ENCODE measurements around the gene NR2C2AP.

Gene NR2C2AP

DNA sequence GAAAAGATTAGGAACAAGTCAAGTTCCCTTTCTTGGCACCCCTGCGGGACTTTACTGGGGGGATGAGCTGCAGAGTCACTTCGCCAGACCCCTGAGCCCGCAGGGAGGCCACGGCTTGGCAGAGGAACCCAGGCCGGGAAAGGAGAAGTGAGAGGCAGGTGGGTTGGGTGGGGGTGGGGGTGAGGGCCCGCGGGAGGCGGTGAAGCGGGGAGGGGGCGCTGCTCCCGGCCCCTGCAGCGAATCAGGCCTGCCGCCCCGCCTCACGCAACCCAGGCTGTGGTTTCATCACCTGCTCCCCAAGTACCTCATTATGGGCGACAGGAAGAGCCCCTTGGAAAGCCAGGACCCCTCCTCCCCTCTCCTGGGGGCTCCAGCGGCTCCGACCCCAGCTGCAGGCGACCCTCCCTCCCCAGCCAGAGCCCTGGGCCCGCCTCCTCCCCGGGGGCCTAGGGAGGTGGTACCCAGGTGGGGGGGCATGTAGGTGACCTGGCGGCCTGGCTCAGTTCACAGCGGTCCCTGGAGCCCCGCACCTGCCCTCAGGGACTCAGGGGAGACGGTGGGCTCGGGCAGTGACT, 42.7 kb downstream of the NR2C2AP start:
- no peak for DNase-seq (ENCODE audit: low read depth)
- no peak overlapping the region for H3K4me3 ChIP-seq (replicated peaks; ENCODE audit: low read depth, low read length)
- TF ChIP-seq, protein P1, sequence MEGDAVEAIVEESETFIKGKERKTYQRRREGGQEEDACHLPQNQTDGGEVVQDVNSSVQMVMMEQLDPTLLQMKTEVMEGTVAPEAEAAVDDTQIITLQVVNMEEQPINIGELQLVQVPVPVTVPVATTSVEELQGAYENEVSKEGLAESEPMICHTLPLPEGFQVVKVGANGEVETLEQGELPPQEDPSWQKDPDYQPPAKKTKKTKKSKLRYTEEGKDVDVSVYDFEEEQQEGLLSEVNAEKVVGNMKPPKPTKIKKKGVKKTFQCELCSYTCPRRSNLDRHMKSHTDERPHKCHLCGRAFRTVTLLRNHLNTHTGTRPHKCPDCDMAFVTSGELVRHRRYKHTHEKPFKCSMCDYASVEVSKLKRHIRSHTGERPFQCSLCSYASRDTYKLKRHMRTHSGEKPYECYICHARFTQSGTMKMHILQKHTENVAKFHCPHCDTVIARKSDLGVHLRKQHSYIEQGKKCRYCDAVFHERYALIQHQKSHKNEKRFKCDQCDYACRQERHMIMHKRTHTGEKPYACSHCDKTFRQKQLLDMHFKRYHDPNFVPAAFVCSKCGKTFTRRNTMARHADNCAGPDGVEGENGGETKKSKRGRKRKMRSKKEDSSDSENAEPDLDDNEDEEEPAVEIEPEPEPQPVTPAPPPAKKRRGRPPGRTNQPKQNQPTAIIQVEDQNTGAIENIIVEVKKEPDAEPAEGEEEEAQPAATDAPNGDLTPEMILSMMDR (IDR thresholded peaks at IDR 0.05; ENCODE audit: low read length, missing control alignments) = no peak

DNA sequence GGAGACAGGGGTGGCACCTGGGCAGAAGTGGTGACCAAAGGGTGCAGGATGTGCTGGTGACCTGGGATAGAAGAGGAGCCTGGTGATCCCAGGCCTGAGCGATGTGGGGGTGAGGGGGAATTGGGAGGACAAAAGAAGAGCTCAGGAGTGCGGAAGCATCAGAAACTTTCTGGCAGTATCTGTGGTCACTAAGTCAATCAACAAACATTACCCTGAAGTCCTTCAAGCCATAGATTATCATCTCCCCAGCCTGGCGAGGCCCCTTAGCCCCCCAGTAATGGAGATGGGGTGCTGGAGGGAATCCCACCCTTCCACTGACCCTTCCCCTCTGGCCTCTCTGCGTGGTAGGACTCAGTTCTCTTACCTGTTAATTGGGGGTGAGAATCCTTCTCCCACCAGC, 43.7 kb downstream of the NR2C2AP start:
- no peak for DNase-seq (ENCODE audit: low read depth)
- TF ChIP-seq, protein P1 (IDR thresholded peaks at IDR 0.05; ENCODE audit: low read length, missing control alignments) = no peak
- H3K4me3 ChIP-seq (replicated peaks; ENCODE audit: low read depth, low read length) = no peak overlapping the region

DNA sequence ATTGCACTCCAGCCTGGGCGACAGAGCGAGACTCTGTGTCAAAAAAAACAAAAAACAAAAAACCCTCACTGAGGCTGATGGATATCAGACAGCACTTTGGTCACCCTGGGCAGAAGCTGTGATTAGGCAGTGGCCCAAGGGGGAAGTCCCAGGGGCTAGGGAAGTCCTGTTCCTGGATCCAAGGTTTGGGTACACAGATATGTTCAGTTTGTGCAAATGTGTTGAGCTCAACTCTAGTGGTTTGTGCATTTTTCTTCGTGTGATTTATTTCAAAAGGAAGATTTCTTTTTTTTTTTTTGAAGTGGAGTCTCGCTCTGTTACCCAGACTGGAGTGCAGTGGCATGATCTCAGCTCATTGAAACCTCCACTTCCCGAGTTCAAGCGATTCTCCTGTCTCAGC, 45.4 kb downstream of the NR2C2AP start:
- no peak overlapping the region for H3K4me3 ChIP-seq (replicated peaks; ENCODE audit: low read depth, low read length)
- TF ChIP-seq, protein P1 (IDR thresholded peaks at IDR 0.05; ENCODE audit: low read length, missing control alignments) = no peak
- DNase-seq (ENCODE audit: low read depth) = no peak

DNA sequence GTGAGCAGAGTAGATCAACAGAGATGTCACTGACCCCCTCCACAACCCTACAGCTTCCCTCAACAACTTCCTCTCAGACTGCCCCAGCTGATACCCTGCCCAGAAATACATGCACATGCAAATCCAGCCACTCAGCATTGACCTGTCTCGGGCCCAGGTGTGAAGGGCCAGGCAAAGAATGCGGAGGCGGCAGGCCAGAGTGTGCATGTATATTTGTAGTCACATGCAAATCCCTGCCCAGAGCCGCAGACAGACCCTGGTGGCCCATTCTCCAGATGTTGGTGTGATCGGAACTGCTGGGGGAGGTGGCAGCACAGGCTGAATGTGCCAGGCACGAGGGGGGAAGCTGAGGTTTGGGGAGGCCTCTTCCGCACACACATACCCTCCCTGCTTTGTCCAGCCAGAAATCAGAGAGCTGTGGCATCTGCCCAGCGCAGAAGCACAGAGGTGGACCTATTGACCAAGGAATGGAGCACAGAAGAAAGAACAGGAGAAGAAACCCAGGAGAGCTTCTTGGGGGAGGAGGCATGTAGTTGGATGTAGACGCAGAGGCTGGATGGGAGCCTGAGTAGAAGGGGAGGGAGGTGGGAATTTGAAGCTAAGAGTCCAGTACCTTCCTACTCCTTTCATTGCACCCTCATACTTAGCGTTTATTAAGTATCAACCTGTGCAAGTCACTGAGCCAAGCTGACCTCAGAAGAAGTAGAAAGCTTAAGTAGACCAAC, 47.6 kb downstream of the NR2C2AP start:
- no peak overlapping the region for H3K4me3 ChIP-seq (replicated peaks; ENCODE audit: low read depth, low read length)
- TF ChIP-seq, protein P1 (IDR thresholded peaks at IDR 0.05; ENCODE audit: low read length, missing control alignments) = no peak
- DNase-seq (ENCODE audit: low read depth) = no peak

DNA sequence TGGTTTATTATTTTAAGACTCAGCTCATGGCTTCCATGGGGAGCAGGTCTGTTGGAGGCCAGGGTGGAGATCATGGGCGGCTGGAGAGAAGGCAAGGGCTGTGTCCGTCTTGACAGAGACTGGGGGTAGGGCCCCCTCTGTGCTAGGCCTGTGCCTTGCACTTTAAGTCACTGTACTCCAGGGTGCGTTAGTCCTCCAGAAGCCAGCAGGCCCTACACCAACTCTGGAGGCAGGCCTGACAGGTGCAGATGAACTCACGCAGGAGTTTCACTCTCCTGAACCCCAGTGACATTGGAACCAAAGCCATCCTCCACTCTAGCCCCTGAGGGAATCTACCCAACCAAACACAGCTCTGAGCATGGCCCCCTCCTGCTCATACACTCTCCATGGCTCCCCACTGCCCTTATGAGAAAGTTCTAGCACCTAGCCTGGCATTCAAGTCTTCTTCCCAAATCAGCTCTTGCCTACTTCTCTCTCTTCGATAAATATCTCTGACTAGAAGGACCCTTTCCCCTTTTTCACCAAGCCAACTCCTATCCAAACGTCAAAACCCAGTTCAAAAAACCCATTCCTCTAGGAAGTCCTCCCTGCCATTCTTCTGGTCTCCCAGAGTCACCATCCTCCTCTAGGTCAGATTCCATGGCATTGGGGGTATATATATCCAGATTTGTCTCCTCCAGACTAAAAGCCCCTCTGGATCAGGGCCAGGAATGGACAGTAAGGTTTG, 48.3 kb downstream of the NR2C2AP start:
- TF ChIP-seq, protein P1 (IDR thresholded peaks at IDR 0.05; ENCODE audit: low read length, missing control alignments) = no peak

DNA sequence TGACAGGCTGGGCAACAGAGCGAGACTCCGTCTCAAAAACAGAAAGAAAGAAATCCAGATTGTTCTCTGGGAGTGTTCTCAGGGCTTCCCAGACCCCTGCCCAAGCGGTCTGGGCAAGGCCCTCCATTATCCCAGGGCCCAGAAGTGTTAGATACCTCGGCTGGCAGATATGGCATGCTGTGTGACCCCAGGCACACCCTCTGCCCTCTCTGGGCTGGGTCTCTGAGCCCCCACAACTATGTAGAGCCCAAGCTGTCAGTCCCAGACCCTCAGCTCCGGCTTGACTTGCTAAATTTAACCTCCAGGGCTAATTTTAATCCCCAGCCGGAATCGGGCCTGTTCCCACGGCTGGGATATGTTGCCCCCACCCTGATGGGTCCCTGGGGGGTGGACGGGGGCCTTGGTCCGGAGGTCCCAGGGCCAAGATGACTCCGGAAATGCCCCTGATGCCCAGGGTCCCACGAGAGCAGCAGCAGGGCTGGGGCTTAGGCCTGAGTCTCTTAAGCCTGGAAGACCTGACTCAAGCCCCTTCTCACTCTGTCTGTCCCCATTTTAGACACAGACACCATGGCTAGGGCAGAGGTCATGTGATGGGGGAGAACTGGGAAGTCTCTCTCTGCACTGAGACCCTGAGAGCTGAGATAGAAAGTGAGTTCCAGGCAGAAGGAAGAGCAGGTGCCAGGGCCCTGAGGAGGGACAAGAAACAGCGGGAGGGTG, 50.4 kb downstream of the NR2C2AP start:
- TF ChIP-seq, protein P1 (IDR thresholded peaks at IDR 0.05; ENCODE audit: low read length, missing control alignments) = no peak
- no peak for DNase-seq (ENCODE audit: low read depth)
- H3K4me3 ChIP-seq (replicated peaks; ENCODE audit: low read depth, low read length) = no peak overlapping the region

More for the DNA sequence above, 48.3 kb downstream of the NR2C2AP start:
- no peak overlapping the region for H3K4me3 ChIP-seq (replicated peaks; ENCODE audit: low read depth, low read length)
- no peak for DNase-seq (ENCODE audit: low read depth)
